Stimulated activated naive CD4-positive, alpha-beta T cell (primary cell): ENCODE measurements around the gene MEGF9.

Source experiments
- DNase-seq, 6 experiments: peaks; one replicate each; lab custom pipeline; 2025; lab: John Stamatoyannopoulos, UW

Gene MEGF9

DNA sequence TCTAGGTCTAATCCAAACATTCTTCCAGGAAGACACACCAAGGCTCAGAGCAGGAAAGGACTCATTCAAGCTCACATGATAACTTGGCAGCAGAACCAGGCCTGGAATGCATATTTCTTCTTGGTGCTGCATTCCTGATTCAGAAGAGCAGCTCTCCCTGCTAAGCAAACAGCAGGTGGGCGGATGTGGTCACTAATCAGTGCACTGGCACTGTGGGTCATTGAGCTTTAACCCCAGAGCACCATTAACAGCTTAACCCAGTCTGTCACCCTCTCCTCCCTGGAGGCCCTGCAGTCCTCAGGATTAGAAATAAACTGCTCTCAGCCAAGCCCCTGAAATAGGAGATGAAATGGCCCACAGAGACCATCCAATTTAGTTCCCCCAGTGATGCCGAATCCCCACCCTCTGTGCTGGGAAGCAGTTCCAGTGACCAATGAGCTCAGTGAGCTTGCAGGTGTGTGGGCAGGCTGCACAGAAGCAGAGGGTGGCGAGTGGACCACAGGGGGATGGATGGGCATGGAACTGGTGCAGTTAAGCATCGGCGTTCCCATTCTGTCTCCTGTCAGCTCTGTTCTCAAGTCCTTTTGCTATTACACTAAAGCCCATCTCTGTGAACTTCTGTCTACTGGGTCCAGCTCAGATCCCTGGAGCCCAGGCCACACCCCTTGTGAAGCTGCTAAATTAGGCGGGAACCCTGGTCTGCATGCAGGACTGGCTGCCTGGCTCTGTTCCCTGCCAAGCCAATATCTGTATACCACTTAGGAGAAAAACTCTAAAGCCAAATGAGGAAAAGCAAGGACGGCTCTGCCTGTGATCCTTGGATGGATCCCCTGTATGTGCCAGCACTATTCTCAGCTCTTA is 16.6 kb upstream of the MEGF9 start:
- DNase-seq = no peak

DNA sequence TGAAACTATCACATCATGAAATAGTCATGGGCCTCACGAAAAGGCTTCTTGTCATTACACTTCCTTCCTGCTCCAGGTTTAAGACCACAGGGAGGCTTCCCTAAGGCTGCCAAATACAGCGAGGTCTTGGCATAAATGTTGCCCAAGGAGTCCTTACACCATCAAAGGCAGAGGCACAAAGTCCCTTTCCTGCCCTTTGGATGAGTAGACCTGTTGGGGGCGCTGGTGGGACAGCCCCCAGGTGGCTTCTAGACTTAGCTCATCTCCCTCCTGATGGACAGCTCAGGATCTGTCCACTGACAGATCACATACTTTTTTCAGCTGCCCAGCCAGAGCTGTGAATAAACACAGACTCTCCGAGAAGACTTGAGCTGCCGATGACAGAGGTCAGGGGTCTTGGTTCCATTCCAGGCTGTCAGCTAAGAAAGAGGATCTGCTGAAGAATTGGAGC is 15.5 kb upstream of the MEGF9 start:
- no peak for DNase-seq

GRCh38 chr9:120726484-120726883 is 12.2 kb upstream of the MEGF9 start:
- no peak for DNase-seq

- no peak for DNase-seq
Observed at GRCh38 chr9:120725907-120726306, 11.6 kb upstream of the MEGF9 start.

GRCh38 chr9:120724757-120725400 is 10.6 kb upstream of the MEGF9 start:
- no peak for DNase-seq

GRCh38 chr9:120723565-120723964 is 9.3 kb upstream of the MEGF9 start:
- no peak for DNase-seq

- no peak for DNase-seq
Observed at GRCh38 chr9:120720404-120720803, 6.1 kb upstream of the MEGF9 start.

- DNase-seq = no peak
Observed at GRCh38 chr9:120718316-120718715, 4.0 kb upstream of the MEGF9 start.

- DNase-seq = no peak
Observed at GRCh38 chr9:120717176-120717575, 2.9 kb upstream of the MEGF9 start.

GRCh38 chr9:120716483-120716882 is 2.2 kb upstream of the MEGF9 start:
- no peak for DNase-seq

DNA sequence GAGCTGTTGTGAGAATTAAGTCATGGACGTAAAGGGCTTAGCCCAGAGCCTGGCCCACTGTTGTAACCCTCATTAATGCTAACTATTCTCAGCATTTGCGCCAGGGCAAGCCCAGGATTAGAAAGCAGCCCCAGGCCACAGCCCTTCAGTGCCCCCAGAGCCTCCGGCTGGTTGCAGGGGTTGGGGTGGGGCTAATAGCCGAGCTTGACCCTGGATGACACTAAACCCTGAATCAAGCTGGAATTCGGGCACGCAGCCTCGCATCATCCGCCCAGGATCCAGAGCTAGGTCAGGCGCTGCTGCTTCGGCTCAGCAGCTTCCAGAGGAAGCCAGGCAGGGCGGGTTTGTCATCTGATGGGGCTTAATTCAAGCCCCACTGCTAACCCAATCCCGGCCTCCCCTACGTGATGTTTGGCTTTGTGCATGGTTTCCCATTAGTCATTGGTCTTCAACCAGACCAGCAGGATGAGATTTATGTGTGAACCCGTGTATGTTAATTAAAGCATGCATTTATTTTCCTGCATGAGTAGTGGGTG is 1.2 kb upstream of the MEGF9 start:
- DNase-seq = no peak

- DNase-seq = no peak
Observed at GRCh38 chr9:120714846-120715388, 647 bp upstream of the MEGF9 start.

GRCh38 chr9:120713257-120714087 is 798 bp downstream of the MEGF9 start:
- peak in 4 of 6 experiments; percentile 8 to 36 (median 14) for DNase-seq

- DNase-seq = no peak
Observed at GRCh38 chr9:120712539-120713031, 1.7 kb downstream of the MEGF9 start.

- DNase-seq = peak in 1 of 6 experiments; percentile 6
Observed at GRCh38 chr9:120711841-120712538, 2.3 kb downstream of the MEGF9 start.

- peak in 1 of 6 experiments; percentile 6 for DNase-seq
Observed at GRCh38 chr9:120711354-120711753, 2.9 kb downstream of the MEGF9 start.

DNA sequence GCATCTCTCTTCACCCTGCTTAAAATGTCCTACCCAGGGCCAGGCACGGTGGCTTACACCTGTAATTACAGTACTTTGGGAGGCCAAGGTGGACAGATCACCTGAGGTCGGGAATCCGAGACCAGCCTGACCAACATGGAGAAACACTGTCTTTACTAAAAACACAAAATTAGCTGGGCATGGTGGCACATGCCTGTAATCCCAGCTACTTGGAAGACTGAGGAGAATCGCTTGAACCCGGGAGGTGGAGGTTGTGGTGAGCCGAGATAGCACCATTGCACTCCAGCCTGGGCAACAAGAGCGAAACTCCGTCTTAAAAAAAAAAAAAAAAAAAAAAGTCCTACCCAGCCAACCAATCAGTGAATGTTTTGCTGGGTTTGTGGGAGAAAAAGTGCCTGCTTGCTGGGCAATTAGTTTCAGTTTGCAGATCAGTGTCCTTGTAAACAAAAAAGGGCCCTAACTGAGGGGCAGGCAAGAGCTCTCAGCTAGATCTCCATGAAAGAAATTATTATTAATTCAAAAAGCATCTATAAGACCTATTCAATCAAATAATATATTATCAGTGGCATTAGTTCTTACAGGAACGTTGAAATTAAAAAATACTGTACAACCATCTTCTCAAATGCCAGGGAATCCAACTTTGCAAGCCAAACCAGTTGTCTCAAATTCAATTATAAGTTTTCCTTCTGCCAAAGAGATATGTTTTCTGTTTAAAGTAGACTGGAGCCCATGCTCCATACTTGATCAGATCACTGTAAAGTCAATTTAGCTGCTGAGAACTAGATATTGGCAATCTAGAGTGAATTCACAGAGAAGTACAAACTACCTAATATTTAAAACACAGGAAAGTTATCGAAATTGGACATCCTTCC is 3.9 kb downstream of the MEGF9 start:
- peak in 5 of 6 experiments; percentile 6 to 64 (median 32) for DNase-seq

GRCh38 chr9:120708526-120709224 is 5.6 kb downstream of the MEGF9 start:
- DNase-seq = no peak

- DNase-seq = no peak
Observed at GRCh38 chr9:120707170-120707569, 7.1 kb downstream of the MEGF9 start.
